ENCODE measurements around the gene LPCAT3.

DNA sequence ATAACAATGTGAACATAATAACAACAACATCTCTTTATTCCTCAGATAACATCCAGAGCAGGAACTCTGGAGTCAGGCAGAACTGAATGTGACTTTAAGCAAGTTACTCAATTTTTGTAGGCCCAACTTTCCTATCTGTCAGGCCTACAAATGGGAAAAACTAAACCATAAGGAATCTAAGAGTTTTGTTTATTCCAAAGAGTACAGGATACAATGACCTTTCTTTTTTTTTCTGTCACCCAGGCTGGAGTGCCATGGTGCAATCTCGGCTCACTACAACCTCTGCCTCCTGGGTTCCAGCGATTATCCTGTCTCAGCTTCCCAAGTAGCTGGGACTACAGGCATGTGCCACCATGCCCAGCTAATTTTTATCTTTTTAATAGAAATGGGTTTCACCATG, 9.4 kb downstream of the LPCAT3 start:
- TF ChIP-seq, protein P1, sequence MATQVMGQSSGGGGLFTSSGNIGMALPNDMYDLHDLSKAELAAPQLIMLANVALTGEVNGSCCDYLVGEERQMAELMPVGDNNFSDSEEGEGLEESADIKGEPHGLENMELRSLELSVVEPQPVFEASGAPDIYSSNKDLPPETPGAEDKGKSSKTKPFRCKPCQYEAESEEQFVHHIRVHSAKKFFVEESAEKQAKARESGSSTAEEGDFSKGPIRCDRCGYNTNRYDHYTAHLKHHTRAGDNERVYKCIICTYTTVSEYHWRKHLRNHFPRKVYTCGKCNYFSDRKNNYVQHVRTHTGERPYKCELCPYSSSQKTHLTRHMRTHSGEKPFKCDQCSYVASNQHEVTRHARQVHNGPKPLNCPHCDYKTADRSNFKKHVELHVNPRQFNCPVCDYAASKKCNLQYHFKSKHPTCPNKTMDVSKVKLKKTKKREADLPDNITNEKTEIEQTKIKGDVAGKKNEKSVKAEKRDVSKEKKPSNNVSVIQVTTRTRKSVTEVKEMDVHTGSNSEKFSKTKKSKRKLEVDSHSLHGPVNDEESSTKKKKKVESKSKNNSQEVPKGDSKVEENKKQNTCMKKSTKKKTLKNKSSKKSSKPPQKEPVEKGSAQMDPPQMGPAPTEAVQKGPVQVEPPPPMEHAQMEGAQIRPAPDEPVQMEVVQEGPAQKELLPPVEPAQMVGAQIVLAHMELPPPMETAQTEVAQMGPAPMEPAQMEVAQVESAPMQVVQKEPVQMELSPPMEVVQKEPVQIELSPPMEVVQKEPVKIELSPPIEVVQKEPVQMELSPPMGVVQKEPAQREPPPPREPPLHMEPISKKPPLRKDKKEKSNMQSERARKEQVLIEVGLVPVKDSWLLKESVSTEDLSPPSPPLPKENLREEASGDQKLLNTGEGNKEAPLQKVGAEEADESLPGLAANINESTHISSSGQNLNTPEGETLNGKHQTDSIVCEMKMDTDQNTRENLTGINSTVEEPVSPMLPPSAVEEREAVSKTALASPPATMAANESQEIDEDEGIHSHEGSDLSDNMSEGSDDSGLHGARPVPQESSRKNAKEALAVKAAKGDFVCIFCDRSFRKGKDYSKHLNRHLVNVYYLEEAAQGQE (IDR thresholded peaks at IDR 0.05; ENCODE audit: low read depth) = no peak
- TF ChIP-seq CREB1 (IDR thresholded peaks at IDR 0.05; ENCODE audit: low read depth) = no peak
- no peak for TF ChIP-seq YY1 (IDR thresholded peaks at IDR 0.05; ENCODE audit: low read depth)
- TF ChIP-seq EP300 (IDR thresholded peaks at IDR 0.05; ENCODE audit: borderline replicate concordance) = no peak

Data from Ishikawa (cell line).